Epithelial cell of proximal tubule (primary cell): ENCODE data around the gene BANF2. TPM values are rescaled to one million over a fixed set of nuclear protein-coding genes. Genes with fewer than 3 reads are reported as not detected.

Experiments
- DNase-seq: peaks from one replicate; pipeline ENCODE4 v3.0.0-alpha.2; 2011; ENCODE audit warnings: low read depth
- H3K4me3 ChIP-seq: 2 replicates; pipeline ENCODE4 v1.5.1; 2011; ENCODE audit warnings: low read depth, mild to moderate bottlenecking, low read length
- total RNA-seq: library from RNA; depleted of rRNA; stranded (reverse); fragments of >200 nt; gene quantifications from 2 replicates; pipeline ENCODE4 v1.2.3, GENCODE V29; 2015
- TF ChIP-seq, protein P1 (sequence below): conservative IDR thresholded peaks from 2 replicates; pipeline ENCODE4 v1.5.1; 2012; ENCODE audit warnings: low read depth, mild to moderate bottlenecking, low read length

Gene BANF2
- total RNA-seq, 1 donor from 2014 or later: not detected

DNA sequence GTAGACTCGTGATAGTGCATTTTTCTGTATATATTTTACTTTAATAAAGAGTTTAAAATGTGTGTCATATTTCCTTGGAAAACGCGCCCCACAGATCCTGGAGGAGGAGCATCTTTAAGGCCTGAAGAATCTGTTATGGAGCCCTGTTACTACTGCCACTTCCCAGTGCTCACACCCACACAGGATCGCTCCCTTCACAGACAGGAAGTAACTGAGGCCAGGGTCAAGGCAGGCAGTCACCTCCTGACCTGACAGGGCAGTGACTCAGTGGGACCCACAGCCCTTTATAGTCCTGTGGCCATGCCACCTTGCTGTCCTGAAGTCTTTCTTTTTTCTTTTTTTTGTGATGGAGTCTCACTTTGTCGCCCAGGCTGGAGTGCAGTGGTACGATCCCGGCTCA lies 26.7 kb upstream of the BANF2 start:
- TF ChIP-seq, protein P1, sequence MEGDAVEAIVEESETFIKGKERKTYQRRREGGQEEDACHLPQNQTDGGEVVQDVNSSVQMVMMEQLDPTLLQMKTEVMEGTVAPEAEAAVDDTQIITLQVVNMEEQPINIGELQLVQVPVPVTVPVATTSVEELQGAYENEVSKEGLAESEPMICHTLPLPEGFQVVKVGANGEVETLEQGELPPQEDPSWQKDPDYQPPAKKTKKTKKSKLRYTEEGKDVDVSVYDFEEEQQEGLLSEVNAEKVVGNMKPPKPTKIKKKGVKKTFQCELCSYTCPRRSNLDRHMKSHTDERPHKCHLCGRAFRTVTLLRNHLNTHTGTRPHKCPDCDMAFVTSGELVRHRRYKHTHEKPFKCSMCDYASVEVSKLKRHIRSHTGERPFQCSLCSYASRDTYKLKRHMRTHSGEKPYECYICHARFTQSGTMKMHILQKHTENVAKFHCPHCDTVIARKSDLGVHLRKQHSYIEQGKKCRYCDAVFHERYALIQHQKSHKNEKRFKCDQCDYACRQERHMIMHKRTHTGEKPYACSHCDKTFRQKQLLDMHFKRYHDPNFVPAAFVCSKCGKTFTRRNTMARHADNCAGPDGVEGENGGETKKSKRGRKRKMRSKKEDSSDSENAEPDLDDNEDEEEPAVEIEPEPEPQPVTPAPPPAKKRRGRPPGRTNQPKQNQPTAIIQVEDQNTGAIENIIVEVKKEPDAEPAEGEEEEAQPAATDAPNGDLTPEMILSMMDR: no peak
- no peak for DNase-seq
- H3K4me3 ChIP-seq: no peak overlapping the region

DNA sequence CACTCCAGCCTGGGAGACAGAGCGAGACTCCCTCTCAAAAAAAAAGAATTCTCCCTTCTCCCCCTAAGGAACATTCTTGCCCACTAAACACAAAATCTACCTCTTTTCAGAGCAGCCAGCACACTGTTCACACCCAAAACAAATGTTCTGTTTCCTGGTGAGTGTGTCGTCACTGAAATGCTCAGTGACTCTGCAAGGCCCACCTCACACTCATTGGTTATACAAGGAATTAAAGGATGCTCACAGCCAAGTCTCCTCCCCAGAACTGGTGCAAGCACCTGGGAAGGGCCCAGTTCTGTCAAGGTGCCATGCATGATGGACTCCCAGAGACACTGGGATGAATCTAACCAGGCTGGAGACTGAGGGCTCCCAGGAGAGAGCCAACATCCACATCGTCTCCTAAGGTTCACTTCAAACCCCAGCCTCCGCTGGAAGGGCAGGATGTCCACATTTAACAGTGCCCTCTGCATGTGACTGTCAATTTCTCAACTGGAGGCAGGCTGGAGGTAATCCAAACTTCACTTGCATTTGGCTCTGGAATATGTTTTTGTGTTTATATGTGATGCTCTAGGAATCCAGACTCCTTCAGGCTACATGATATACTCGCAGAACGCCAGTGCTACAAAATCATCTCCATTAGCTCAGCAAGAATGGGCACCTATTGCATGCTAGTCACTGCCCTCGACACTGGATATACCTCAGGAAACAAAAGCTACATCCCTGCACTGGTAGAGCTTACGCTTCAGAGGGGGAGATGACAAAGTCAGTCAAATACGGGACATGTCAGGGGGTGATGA lies 24.8 kb upstream of the BANF2 start:
- DNase-seq: no peak
- H3K4me3 ChIP-seq: no peak overlapping the region
- TF ChIP-seq, protein P1: no peak

DNA sequence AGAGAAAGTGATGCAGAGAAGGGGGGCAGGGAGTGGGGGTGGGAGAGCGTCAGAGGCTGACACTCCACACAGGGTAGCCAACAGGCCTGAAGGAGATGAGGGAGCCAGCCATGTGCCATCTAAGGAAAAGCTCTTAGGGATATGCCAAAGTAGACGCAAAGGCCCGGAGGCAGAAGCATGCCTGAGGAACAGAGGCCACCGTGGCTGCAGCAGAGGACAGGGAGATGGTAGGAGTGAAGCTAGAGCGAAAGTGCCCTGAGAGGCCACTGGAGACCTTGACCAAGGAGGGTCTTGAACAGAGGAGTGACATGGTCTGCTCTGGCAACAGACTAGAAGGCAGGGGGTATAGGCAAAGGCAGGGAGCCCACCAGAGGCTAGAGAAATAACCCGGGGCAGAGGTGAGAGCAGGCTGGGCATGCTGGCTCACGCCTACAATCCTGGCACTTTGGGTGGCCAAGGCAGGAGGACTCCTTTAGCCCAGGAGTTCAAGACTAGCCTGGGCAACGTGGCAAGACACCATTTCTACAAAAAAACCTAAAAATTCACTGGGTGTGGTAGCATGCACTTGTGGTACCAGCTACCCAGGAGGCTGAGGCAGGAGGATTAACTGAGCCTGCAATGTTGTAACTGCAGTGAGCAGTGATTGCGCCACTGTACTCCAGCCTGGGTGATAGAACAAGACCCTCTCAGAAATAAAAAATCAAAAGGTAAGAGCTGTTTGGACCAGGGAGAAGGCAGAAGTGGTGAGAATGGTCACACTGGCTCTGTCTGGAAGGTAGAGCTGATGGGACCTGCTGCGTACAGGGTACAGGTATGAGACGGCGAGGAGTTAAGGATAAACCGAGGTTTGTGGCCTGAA lies 24.0 kb upstream of the BANF2 start:
- H3K4me3 ChIP-seq: no peak overlapping the region
- no peak for DNase-seq
- TF ChIP-seq, protein P1: no peak

DNA sequence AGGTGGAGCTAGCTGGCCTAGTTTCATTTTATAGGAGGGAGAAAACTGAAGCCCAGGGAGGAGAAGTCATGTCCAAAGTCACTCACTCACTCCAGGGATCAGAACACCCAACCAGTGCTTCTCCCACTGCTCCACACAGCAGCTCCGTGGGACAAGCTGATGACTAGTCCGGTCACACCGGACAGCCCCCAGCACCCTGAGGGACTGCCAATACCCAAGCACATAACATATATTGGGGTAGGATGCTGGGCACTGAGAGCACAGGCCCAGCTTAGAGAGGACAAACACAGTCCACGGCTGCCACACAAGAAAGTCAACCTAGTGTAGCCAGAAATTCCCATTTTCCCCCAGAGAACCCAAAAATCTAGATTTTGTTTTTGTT lies 23.4 kb upstream of the BANF2 start:
- DNase-seq: no peak
- TF ChIP-seq, protein P1: no peak
- H3K4me3 ChIP-seq: no peak overlapping the region

DNA sequence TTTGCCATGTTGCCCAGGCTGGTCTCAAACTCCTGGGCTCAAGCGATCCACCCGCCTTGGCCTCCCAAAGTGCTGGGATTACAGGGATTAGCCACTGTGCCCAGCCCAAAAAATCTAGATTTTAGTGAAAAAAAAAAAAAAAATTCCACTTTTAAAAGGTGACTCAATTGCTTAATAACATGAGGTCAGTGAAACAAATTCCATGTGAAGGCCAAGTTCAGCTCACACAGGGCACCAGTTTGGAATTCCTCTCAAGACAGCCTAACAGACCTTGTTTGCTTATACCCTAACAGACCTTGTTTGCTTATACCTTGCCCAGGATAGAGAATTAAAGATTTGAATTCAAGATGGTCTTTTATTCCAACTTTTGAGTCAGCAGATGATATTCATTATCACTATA lies 22.8 kb upstream of the BANF2 start:
- no peak overlapping the region for H3K4me3 ChIP-seq
- TF ChIP-seq, protein P1: no peak
- DNase-seq: no peak

DNA sequence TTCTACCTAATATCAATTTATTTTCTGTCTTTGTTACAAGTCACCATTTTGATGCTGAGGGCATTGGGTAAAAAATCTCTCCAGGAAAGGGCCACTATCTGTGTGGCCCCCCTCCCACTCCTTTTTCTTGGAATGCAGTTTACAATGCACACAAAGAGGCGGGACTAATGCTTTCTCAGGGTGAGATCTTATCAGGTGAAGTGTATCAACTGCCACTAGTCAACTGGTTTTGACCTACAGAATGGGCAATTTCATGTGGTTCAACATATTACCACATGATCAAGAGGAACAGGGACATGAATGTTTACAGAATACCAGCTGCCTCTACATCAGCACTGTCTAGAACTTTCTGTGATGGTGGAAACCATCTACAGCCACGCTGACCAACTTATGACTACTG lies 21.5 kb upstream of the BANF2 start:
- TF ChIP-seq, protein P1: no peak
- H3K4me3 ChIP-seq: no peak overlapping the region
- no peak for DNase-seq
